Liver (tissue), 9 donors: Measurements from ENCODE around the gene PNMA1. TPM values are rescaled to one million over a fixed set of nuclear protein-coding genes. Genes with fewer than 3 reads are reported as not detected.

Experiments used
- DNase-seq: peaks from one replicate; pipeline ENCODE4 v3.0.0-alpha.2; 2017; ENCODE audit warnings: low spot score
- H3K27ac ChIP-seq, 2 donors: one replicate each; pipeline ENCODE4 v1.7.0; 2013; ENCODE audit warnings: inconsistent platforms in 2 of 2, low read length in 2 of 2, control low read depth in 1 of 2, low read depth in 1 of 2, mild to moderate bottlenecking in 1 of 2
- H3K27me3 ChIP-seq, 4 donors: one replicate each; pipeline versions ENCODE4 v1.6.1 to v1.7.0; 2013; ENCODE audit warnings: low read length in 3 of 4, inconsistent platforms in 1 of 4, mild to moderate bottlenecking in 1 of 4, moderate library complexity in 1 of 4; ENCODE audit not compliant: control insufficient read depth in 4 of 4, insufficient read depth in 4 of 4
- H3K36me3 ChIP-seq, 4 donors: one replicate each; pipeline versions ENCODE4 v1.6.1 to v1.7.0; 2013; ENCODE audit warnings: low read length in 3 of 4, mild to moderate bottlenecking in 3 of 4, low read depth in 1 of 4, moderate library complexity in 1 of 4; ENCODE audit not compliant: control insufficient read depth in 4 of 4, insufficient read depth in 3 of 4
- H3K4me1 ChIP-seq, 4 donors: one replicate each; pipeline versions ENCODE4 v1.6.1 to v1.7.0; 2013; ENCODE audit warnings: low read length in 3 of 4, mild to moderate bottlenecking in 3 of 4, moderate library complexity in 1 of 4; ENCODE audit not compliant: control insufficient read depth in 4 of 4, insufficient read depth in 4 of 4
- H3K4me3 ChIP-seq, 3 donors: one replicate each; pipeline versions ENCODE4 v1.6.1 to v1.7.0; 2013; ENCODE audit warnings: low read length in 3 of 3, control low read depth in 1 of 3, low read depth in 1 of 3, mild to moderate bottlenecking in 1 of 3
- H3K9ac ChIP-seq, 2 donors: one replicate each; pipeline ENCODE4 v1.7.0; 2013; ENCODE audit warnings: low read length in 2 of 2, mild to moderate bottlenecking in 2 of 2, moderate library complexity in 2 of 2, control low read depth in 1 of 2, low read depth in 1 of 2
- H3K9me3 ChIP-seq, 4 donors: one replicate each; pipeline versions ENCODE4 v1.6.1 to v1.7.0; 2013; ENCODE audit warnings: low read length in 3 of 4; ENCODE audit not compliant: control insufficient read depth in 4 of 4
- ATF3 ChIP-seq: IDR thresholded peaks from 2 replicates; pipeline ENCODE4 v1.6.1; 2016; ENCODE audit warnings: antibody characterized with exemption
- CTCF ChIP-seq: fragments of 150-350 bp; IDR thresholded peaks from 2 replicates; pipeline ENCODE4 v1.5.1; 2017; ENCODE audit warnings: improper control_type of control experiment, low read depth, low read length; ENCODE audit not compliant: missing input control
- EGR1 ChIP-seq, 2 donors: IDR thresholded peaks; 2 replicates each; pipeline ENCODE4 v1.6.1; 2016 to 2018; ENCODE audit warnings: antibody characterized with exemption in 2 of 2, low read depth in 2 of 2
- FOXA1 ChIP-seq: IDR thresholded peaks from 2 replicates; pipeline ENCODE4 v1.6.1; 2016; ENCODE audit warnings: antibody characterized with exemption
- FOXA2 ChIP-seq: IDR thresholded peaks from 2 replicates; pipeline ENCODE4 v1.6.1; 2016; ENCODE audit warnings: antibody characterized with exemption
- HNF4G ChIP-seq: IDR thresholded peaks from 2 replicates; pipeline ENCODE4 v1.6.1; 2016; ENCODE audit warnings: antibody characterized with exemption
- MAX ChIP-seq: IDR thresholded peaks from 2 replicates; pipeline ENCODE4 v1.6.1; 2016; ENCODE audit warnings: antibody characterized with exemption
- YY1 ChIP-seq: IDR thresholded peaks from 2 replicates; pipeline ENCODE4 v1.6.1; 2016; ENCODE audit warnings: antibody characterized with exemption, mild to moderate bottlenecking
- ZBTB33 ChIP-seq: IDR thresholded peaks from 2 replicates; pipeline ENCODE4 v1.6.1; 2016; ENCODE audit warnings: antibody characterized with exemption
- WGBS: extraction: QIAGEN DNeasy Blood & Tissue Kit; methylation state at CpG from one replicate; pipeline ENCODE4 v1.1.7; 2013; 5-methylcytosine and 5-hydroxymethylcytosine counted together
- polyA plus RNA-seq, 2 donors: library from polyadenylated mRNA; stranded (reverse) in 1 of 2; unstranded in 1 of 2; fragments of 200-250 nt in 1 of 2; fragments of >200 nt in 1 of 2; fragmentation: Nextera tagmentation in 1 of 2; extraction: Ambion mirVana in 1 of 2; gene quantifications; one replicate each; pipeline versions ENCODE4 v1.2.1 to v1.2.3, GENCODE V29; 2013 to 2015
- total RNA-seq, 2 donors: library from RNA; depleted of rRNA; stranded (reverse); fragments of >200 nt; gene quantifications; one replicate each; pipeline ENCODE4 v1.2.3, GENCODE V29; 2014
- TF ChIP-seq, protein P1 (sequence below): IDR thresholded peaks from 2 replicates; pipeline ENCODE4 v1.6.1; 2016; ENCODE audit warnings: antibody characterized with exemption, mild to moderate bottlenecking
- donor health status: healthy.
- donor health status: healthy.
- donor health status: healthy.
- donor health status: healthy.
- donor health status: healthy.

The PNMA1 gene
- total and polyA plus RNA-seq, 4 donors: 2.3 to 10.4 (median 3.4) TPM

- WGBS: 96% methylated on average over 5 of the region's 5 CpGs
- DNase-seq: no peak
- peaks cover 5 to 11% (median 7%) of the 10 kb centered on the region in 4 donors for H3K4me1 ChIP-seq
These were observed 3.4 kb downstream of the PNMA1 start for GRCh38 chr14:73710737-73711136.

More at GRCh38 chr14:73710737-73711136, 3.4 kb downstream of the PNMA1 start:
- no peak overlapping the region for H3K4me3 ChIP-seq
- no peaks in the 10 kb centered on the region for H3K27me3 ChIP-seq
- H3K9me3 ChIP-seq: no peaks in the 10 kb centered on the region
- TF ChIP-seq, protein P1, sequence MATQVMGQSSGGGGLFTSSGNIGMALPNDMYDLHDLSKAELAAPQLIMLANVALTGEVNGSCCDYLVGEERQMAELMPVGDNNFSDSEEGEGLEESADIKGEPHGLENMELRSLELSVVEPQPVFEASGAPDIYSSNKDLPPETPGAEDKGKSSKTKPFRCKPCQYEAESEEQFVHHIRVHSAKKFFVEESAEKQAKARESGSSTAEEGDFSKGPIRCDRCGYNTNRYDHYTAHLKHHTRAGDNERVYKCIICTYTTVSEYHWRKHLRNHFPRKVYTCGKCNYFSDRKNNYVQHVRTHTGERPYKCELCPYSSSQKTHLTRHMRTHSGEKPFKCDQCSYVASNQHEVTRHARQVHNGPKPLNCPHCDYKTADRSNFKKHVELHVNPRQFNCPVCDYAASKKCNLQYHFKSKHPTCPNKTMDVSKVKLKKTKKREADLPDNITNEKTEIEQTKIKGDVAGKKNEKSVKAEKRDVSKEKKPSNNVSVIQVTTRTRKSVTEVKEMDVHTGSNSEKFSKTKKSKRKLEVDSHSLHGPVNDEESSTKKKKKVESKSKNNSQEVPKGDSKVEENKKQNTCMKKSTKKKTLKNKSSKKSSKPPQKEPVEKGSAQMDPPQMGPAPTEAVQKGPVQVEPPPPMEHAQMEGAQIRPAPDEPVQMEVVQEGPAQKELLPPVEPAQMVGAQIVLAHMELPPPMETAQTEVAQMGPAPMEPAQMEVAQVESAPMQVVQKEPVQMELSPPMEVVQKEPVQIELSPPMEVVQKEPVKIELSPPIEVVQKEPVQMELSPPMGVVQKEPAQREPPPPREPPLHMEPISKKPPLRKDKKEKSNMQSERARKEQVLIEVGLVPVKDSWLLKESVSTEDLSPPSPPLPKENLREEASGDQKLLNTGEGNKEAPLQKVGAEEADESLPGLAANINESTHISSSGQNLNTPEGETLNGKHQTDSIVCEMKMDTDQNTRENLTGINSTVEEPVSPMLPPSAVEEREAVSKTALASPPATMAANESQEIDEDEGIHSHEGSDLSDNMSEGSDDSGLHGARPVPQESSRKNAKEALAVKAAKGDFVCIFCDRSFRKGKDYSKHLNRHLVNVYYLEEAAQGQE: no peak
- TF ChIP-seq FOXA2: no peak
- TF ChIP-seq MAX: no peak
- no peak for TF ChIP-seq ZBTB33
- no peak for TF ChIP-seq CTCF
- TF ChIP-seq EGR1 (IDR thresholded peaks at IDR 0.05; ENCODE audit: low read depth in 2 of 2): no peak
- no peak for TF ChIP-seq YY1
- no peak for TF ChIP-seq HNF4G
- no peak for TF ChIP-seq ATF3
- TF ChIP-seq FOXA1: no peak
- peaks cover 0 to 4% (median under 1%) of the 10 kb centered on the region in 4 donors for H3K36me3 ChIP-seq
- no peak overlapping the region for H3K9ac ChIP-seq
- no peak overlapping the region for H3K27ac ChIP-seq
